Measurements from ENCODE around the gene PANK3. TPM values are rescaled to one million over a fixed set of nuclear protein-coding genes. Genes with fewer than 3 reads are reported as not detected.
"Not testable (repeated sequence)": the region's sequence is repeated elsewhere in the genome, so short reads cannot be mapped to it uniquely, and the experiment has no call there.

Gene PANK3
- total and polyA plus RNA-seq, 2 donors = 7.3 to 20.3 TPM

- DNase-seq (ENCODE audit: low read depth in 6 of 9, low spot score in 9 of 9) = no peak
- Histone ChIP-seq H3K9me3 (ENCODE audit: control insufficient read depth in 2 of 2, insufficient read depth in 1 of 2, low read length in 1 of 2) (no peaks in the 10 kb centered on the region), H3K4me1 (ENCODE audit: control insufficient read depth in 2 of 2, insufficient read depth in 2 of 2, low read length in 2 of 2) (peaks cover 0 to 2% of the 10 kb centered on the region in 2 donors), H3K4me3 (ENCODE audit: low read length in 2 of 2) (no peak overlapping the region), H3K27ac (ENCODE audit: low read depth in 1 of 2, low read length in 1 of 2) (no peak overlapping the region), H3K27me3 (ENCODE audit: control insufficient read depth in 2 of 2, insufficient read depth in 1 of 2, low read length in 1 of 2) (no peaks in the 10 kb centered on the region), H3K36me3 (ENCODE audit: control insufficient read depth in 2 of 2, insufficient read depth in 2 of 2, low read length in 1 of 2) (no peaks in the 10 kb centered on the region)
- 80% methylated on average over 5 of the region's 5 CpGs for WGBS
Observed at GRCh38 chr5:168585119-168585856, 6.1 kb upstream of the PANK3 start.

- no peak for DNase-seq (ENCODE audit: low read depth in 6 of 9, low spot score in 9 of 9)
- no peak overlapping the region for H3K27ac ChIP-seq (ENCODE audit: low read depth in 1 of 2, low read length in 1 of 2)
- no peaks in the 10 kb centered on the region for H3K27me3 ChIP-seq (ENCODE audit: control insufficient read depth in 2 of 2, insufficient read depth in 1 of 2, low read length in 1 of 2)
- H3K9me3 ChIP-seq (ENCODE audit: control insufficient read depth in 2 of 2, insufficient read depth in 1 of 2, low read length in 1 of 2) = no peaks in the 10 kb centered on the region
- H3K4me3 ChIP-seq (ENCODE audit: low read length in 2 of 2) = no peak overlapping the region
- WGBS = 62% methylated on average over 2 of the region's 2 CpGs
- no peaks in the 10 kb centered on the region for H3K36me3 ChIP-seq (ENCODE audit: control insufficient read depth in 2 of 2, insufficient read depth in 2 of 2, low read length in 1 of 2)
- peaks cover 5 to 6% of the 10 kb centered on the region in 2 donors for H3K4me1 ChIP-seq (ENCODE audit: control insufficient read depth in 2 of 2, insufficient read depth in 2 of 2, low read length in 2 of 2)
Observed at GRCh38 chr5:168583742-168584482, 4.7 kb upstream of the PANK3 start.

GRCh38 chr5:168580814-168581469 is 1.8 kb upstream of the PANK3 start:
- not testable (repeated sequence) for H3K27ac ChIP-seq (ENCODE audit: low read depth in 1 of 2, low read length in 1 of 2); H3K27me3 ChIP-seq (ENCODE audit: control insufficient read depth in 2 of 2, insufficient read depth in 1 of 2, low read length in 1 of 2); H3K4me3 ChIP-seq (ENCODE audit: low read length in 2 of 2); DNase-seq (ENCODE audit: low read depth in 6 of 9, low spot score in 9 of 9); H3K9me3 ChIP-seq (ENCODE audit: control insufficient read depth in 2 of 2, insufficient read depth in 1 of 2, low read length in 1 of 2); H3K36me3 ChIP-seq (ENCODE audit: control insufficient read depth in 2 of 2, insufficient read depth in 2 of 2, low read length in 1 of 2)
- WGBS = 97% methylated on average over 7 of the region's 7 CpGs
- H3K4me1 ChIP-seq (ENCODE audit: control insufficient read depth in 2 of 2, insufficient read depth in 2 of 2, low read length in 2 of 2) = peaks cover 7 to 12% of the 10 kb centered on the region in 2 donors

- Histone ChIP-seq H3K4me1 (ENCODE audit: control insufficient read depth in 2 of 2, insufficient read depth in 2 of 2, low read length in 2 of 2) (peaks cover 7 to 12% of the 10 kb centered on the region in 2 donors), H3K9me3 (ENCODE audit: control insufficient read depth in 2 of 2, insufficient read depth in 1 of 2, low read length in 1 of 2) (no peaks in the 10 kb centered on the region), H3K36me3 (ENCODE audit: control insufficient read depth in 2 of 2, insufficient read depth in 2 of 2, low read length in 1 of 2) (no peaks in the 10 kb centered on the region), H3K27ac (ENCODE audit: low read depth in 1 of 2, low read length in 1 of 2) (peak overlapping the region in 1 of 2 donors; percentile 81), H3K4me3 (ENCODE audit: low read length in 2 of 2) (peak overlapping the region; percentile 56 to 88), H3K27me3 (ENCODE audit: control insufficient read depth in 2 of 2, insufficient read depth in 1 of 2, low read length in 1 of 2) (no peaks in the 10 kb centered on the region)
- 57% methylated on average over 3 of the region's 3 CpGs for WGBS
- no peak for DNase-seq (ENCODE audit: low read depth in 6 of 9, low spot score in 9 of 9)
Observed at GRCh38 chr5:168580227-168580508, 1.0 kb upstream of the PANK3 start.

DNA sequence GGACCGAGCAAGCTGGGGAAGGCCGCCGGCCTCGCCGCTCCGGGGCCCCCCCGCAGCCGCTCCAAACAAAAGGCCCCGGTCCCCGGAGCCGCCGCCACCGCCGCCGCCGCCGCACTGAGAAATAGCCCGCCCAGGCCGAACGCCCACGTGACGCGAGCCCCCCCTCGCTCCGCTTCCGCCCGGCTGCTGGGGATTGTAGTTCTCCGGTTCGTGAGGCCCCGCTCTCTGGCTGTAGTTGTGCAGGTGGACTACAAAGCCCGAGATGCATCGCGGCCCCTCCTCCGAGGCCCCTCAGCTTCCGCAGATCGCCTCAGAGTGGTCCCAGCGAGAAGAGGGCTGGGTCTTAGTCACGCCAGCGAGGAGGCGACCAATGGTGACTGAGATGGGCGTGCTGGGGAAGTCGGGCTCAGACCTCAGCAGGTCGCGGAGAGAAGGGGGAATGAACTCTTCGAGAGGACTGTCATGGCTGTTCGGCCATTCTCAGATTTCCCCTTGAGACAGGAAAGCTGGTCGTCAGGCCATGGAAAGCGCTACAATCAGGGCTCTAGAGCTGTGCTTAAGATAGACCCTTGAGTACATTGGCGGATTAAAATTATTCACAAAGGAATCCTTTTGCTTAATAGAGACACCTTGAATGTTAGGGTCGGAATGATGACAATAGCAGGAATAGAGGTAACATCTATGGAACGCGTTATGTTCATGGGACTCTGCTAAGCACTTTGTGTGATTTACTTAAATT is 489 bp upstream of the PANK3 start:
- 3% methylated on average over 52 of the region's 52 CpGs for WGBS
- peak; percentile 86 to 99 (median 95) for DNase-seq (ENCODE audit: low read depth in 6 of 9, low spot score in 9 of 9)
- peaks cover 0 to under 1% of the 10 kb centered on the region in 2 donors for H3K36me3 ChIP-seq (ENCODE audit: control insufficient read depth in 2 of 2, insufficient read depth in 2 of 2, low read length in 1 of 2)
- no peaks in the 10 kb centered on the region for H3K27me3 ChIP-seq (ENCODE audit: control insufficient read depth in 2 of 2, insufficient read depth in 1 of 2, low read length in 1 of 2)
- peak overlapping the region; percentile 56 to 88 for H3K4me3 ChIP-seq (ENCODE audit: low read length in 2 of 2)
- peaks cover 0 to under 1% of the 10 kb centered on the region in 2 donors for H3K9me3 ChIP-seq (ENCODE audit: control insufficient read depth in 2 of 2, insufficient read depth in 1 of 2, low read length in 1 of 2)
- peaks cover 7 to 12% of the 10 kb centered on the region in 2 donors for H3K4me1 ChIP-seq (ENCODE audit: control insufficient read depth in 2 of 2, insufficient read depth in 2 of 2, low read length in 2 of 2)
- peak overlapping the region; percentile 81 to 90 for H3K27ac ChIP-seq (ENCODE audit: low read depth in 1 of 2, low read length in 1 of 2)

DNA sequence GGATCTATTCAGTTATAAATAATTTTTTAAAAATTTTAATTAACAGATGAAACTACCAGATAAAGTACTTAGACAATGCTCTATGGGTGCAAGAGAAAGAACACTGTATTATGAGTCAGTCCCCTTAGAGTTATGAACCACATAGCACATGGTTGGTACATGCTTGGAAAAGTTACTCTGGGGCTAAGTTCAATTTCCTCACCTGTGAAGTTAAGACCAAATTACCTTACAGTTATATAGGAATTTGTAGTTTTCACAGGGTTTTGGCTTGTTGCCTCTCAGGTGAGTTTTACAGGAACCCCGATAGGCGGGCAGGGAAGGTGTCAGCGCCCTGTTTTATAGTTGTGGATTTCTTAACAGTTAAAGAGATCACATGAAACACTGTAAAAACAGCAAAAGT is 1.2 kb downstream of the PANK3 start:
- Histone ChIP-seq H3K9me3 (ENCODE audit: control insufficient read depth in 2 of 2, insufficient read depth in 1 of 2, low read length in 1 of 2) (peaks cover 0 to 3% of the 10 kb centered on the region in 2 donors), H3K27ac (ENCODE audit: low read depth in 1 of 2, low read length in 1 of 2) (no peak overlapping the region), H3K4me1 (ENCODE audit: control insufficient read depth in 2 of 2, insufficient read depth in 2 of 2, low read length in 2 of 2) (peaks cover 7 to 12% of the 10 kb centered on the region in 2 donors), H3K4me3 (ENCODE audit: low read length in 2 of 2) (peak overlapping the region; percentile 88 to 98), H3K36me3 (ENCODE audit: control insufficient read depth in 2 of 2, insufficient read depth in 2 of 2, low read length in 1 of 2) (peaks cover 0 to 2% of the 10 kb centered on the region in 2 donors), H3K27me3 (ENCODE audit: control insufficient read depth in 2 of 2, insufficient read depth in 1 of 2, low read length in 1 of 2) (no peaks in the 10 kb centered on the region)
- 21% methylated on average over 3 of the region's 3 CpGs for WGBS
- peak in 2 of 9 donors; percentile 3 to 11 for DNase-seq (ENCODE audit: low read depth in 6 of 9, low spot score in 9 of 9)

DNA sequence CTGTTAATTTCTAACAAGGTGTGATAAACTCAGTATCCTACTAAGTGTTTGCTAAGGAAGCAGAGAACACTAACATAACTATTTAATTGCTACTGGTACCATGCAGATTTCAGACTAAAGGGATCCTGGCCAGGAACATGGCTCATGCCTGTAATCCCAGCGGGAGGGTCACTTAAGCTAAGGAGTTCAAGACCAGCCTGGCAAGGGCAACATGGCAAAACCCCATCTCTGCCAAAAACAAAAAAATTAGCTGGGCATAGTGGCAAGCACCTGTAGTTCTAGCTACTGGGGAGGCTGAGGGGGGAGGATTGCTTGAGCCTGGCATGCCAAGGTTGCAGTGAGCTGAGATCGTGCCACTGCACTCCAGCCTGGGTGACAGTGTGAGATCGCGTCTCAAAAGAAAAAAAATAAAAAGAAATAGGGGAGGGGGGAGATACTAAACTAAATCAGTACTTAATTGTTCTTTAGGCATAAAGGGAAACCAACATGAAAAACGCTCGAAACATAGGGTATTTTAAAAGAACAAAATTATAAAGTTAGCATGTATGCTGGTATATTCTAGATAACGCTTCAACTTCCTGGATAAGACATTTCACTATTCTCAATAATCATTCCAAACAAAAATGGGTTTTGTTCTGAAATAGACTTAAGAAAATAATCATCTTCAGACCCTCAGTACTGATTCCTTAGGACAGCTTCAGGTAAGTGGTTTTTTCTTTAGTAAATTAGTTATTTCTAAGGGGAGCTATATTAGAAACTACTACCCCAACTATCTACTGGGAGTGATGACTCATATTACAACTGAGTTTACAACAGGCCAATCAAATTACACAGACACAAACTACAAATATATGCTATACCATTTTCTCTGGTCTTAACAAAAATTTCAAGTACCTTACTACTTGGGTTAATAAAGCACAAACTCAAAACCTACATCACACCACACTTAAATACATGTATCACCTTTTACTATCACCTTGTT is 3.5 kb downstream of the PANK3 start:
- peaks cover 7 to 12% of the 10 kb centered on the region in 2 donors for H3K4me1 ChIP-seq (ENCODE audit: control insufficient read depth in 2 of 2, insufficient read depth in 2 of 2, low read length in 2 of 2)
- no peak for DNase-seq (ENCODE audit: low read depth in 6 of 9, low spot score in 9 of 9)
- peaks cover 0 to 3% of the 10 kb centered on the region in 2 donors for H3K9me3 ChIP-seq (ENCODE audit: control insufficient read depth in 2 of 2, insufficient read depth in 1 of 2, low read length in 1 of 2)
- H3K36me3 ChIP-seq (ENCODE audit: control insufficient read depth in 2 of 2, insufficient read depth in 2 of 2, low read length in 1 of 2) = peaks cover 0 to 2% of the 10 kb centered on the region in 2 donors
- H3K4me3 ChIP-seq (ENCODE audit: low read length in 2 of 2) = no peak overlapping the region
- 96% methylated on average over 7 of the region's 7 CpGs for WGBS
- H3K27ac ChIP-seq (ENCODE audit: low read depth in 1 of 2, low read length in 1 of 2) = no peak overlapping the region
- H3K27me3 ChIP-seq (ENCODE audit: control insufficient read depth in 2 of 2, insufficient read depth in 1 of 2, low read length in 1 of 2) = no peaks in the 10 kb centered on the region

- H3K4me1 ChIP-seq (ENCODE audit: control insufficient read depth in 2 of 2, insufficient read depth in 2 of 2, low read length in 2 of 2); H3K27me3 ChIP-seq (ENCODE audit: control insufficient read depth in 2 of 2, insufficient read depth in 1 of 2, low read length in 1 of 2); H3K36me3 ChIP-seq (ENCODE audit: control insufficient read depth in 2 of 2, insufficient read depth in 2 of 2, low read length in 1 of 2); H3K4me3 ChIP-seq (ENCODE audit: low read length in 2 of 2); H3K9me3 ChIP-seq (ENCODE audit: control insufficient read depth in 2 of 2, insufficient read depth in 1 of 2, low read length in 1 of 2); H3K27ac ChIP-seq (ENCODE audit: low read depth in 1 of 2, low read length in 1 of 2); DNase-seq (ENCODE audit: low read depth in 6 of 9, low spot score in 9 of 9): not testable (repeated sequence)
- 97% methylated on average over 1 of the region's 1 CpG for WGBS
Observed at GRCh38 chr5:168574156-168574555, 5.0 kb downstream of the PANK3 start.

Data from thymus (tissue), 11 donors.